Breast epithelium (tissue), 3 donors: Measurements from ENCODE around the gene MMS19.

Source experiments
- POLR2A ChIP-seq: fragments of 450-650 bp; IDR thresholded peaks from one replicate; pipeline ENCODE4 v1.6.1; 2016; ENCODE audit warnings: antibody characterized with exemption, mild to moderate bottlenecking, moderate library complexity
- POLR2AphosphoS5 ChIP-seq, 3 donors: sonication (generic); formaldehyde crosslinking; IDR thresholded peaks; one replicate each; pipeline ENCODE4 v1.6.1; 2017; ENCODE audit warnings: antibody characterized with exemption in 3 of 3
- TF ChIP-seq, protein P1 (sequence below), 3 donors: fragments of 450-650 bp; IDR thresholded peaks; one replicate each; pipeline ENCODE4 v1.5.1; 2016 to 2017; ENCODE audit warnings: antibody characterized with exemption in 3 of 3, mild to moderate bottlenecking in 3 of 3, moderate library complexity in 3 of 3

DNA sequence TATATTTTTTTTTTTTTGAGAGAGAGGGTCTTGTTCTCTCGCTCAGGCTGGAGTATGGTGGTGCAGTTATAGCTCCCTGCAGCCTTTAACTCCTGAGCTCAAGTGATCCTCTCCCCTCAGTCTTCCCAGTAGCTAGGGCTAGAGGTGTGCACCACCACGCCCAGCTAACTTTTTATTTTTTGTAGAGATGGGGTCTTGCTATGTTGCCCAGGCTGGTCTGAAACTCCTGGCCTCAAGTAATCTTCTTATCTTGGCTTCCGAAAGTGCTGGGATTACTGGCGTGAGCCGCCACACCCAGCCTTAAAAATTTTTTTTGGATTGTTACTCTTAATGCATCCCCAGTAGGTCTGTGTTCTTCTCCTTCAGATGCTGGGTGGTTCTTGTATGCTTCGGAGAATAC, 4.7 kb upstream of the MMS19 start:
- TF ChIP-seq POLR2A = no peak
- TF ChIP-seq, protein P1, sequence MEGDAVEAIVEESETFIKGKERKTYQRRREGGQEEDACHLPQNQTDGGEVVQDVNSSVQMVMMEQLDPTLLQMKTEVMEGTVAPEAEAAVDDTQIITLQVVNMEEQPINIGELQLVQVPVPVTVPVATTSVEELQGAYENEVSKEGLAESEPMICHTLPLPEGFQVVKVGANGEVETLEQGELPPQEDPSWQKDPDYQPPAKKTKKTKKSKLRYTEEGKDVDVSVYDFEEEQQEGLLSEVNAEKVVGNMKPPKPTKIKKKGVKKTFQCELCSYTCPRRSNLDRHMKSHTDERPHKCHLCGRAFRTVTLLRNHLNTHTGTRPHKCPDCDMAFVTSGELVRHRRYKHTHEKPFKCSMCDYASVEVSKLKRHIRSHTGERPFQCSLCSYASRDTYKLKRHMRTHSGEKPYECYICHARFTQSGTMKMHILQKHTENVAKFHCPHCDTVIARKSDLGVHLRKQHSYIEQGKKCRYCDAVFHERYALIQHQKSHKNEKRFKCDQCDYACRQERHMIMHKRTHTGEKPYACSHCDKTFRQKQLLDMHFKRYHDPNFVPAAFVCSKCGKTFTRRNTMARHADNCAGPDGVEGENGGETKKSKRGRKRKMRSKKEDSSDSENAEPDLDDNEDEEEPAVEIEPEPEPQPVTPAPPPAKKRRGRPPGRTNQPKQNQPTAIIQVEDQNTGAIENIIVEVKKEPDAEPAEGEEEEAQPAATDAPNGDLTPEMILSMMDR (IDR thresholded peaks at IDR 0.05) = no peak
- no peak for TF ChIP-seq POLR2AphosphoS5 (IDR thresholded peaks at IDR 0.05)
